ENCODE measurements around the gene SLC16A4. TPM values are rescaled to one million over a fixed set of nuclear protein-coding genes. Genes with fewer than 3 reads are reported as not detected.

The SLC16A4 gene
- total RNA-seq, 4 donors from 2014 or later, result 0.21 to 1.6 (median 0.89) TPM

- DNase-seq (ENCODE audit: low spot score in 2 of 2), result no peak
- H3K4me3 ChIP-seq (ENCODE audit: low read depth, poor library complexity, severe bottlenecking), result no peak overlapping the region
- no peak for TF ChIP-seq POLR2A (IDR thresholded peaks at IDR 0.05)
- TF ChIP-seq CTCF (IDR thresholded peaks at IDR 0.05), result no peak
- intact Hi-C loops (cut with DNase I; ENCODE audit: low total_unique reads), result no loop called here
- 27 to 39% methylated on average over 1 of the region's 1 CpG for WGBS, 2 donors
Observed at GRCh38 chr1:110336300-110337039, 54.4 kb downstream of the SLC16A4 start.

DNA sequence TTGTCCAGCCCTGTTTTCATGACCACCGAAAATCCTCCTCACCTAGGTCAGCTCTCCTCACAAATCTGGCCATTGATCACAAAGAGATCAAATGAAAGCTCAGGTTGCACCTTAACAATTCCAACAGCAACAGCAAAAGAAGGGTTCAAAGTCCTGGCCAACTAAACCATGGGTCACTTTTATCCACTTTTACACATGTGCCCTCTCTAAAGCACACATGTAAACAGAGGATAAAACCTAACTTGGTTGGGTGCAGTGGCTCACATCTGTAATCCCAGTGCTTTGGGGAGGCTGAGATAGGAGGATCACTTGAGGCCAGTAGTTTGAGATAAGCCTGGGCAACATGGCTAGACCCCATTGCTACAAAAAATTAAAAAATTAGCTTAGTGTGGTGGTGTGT, 55.6 kb downstream of the SLC16A4 start:
- no peak overlapping the region for H3K4me3 ChIP-seq (ENCODE audit: low read depth, poor library complexity, severe bottlenecking)
- intact Hi-C loops (cut with DNase I; ENCODE audit: low total_unique reads), result no loop called here
- DNase-seq (ENCODE audit: low spot score in 2 of 2), result no peak
- 95 to 100% methylated on average over 1 of the region's 1 CpG for WGBS, 2 donors
- TF ChIP-seq POLR2A (IDR thresholded peaks at IDR 0.05), result no peak
- no peak for TF ChIP-seq CTCF (IDR thresholded peaks at IDR 0.05)

DNA sequence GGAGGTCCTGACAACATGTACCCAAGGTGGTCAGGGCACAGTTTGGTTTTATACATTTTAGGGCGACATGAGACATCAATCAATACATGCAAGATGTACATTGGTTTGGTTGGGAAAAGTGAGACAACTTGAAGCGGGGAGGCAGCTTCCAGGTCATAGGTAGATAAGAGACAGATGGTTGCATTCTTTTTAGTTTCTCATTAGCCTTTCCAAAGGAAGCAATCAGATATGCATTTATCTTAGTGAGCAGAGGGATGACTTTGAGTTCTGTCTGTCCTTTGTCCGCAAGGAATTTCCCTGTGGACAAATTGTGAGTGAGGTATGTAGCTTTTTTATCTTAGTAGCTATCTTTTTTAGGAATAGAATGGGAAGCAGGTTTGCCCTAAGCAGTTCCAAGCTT, 62.1 kb downstream of the SLC16A4 start:
- H3K4me3 ChIP-seq (ENCODE audit: low read depth, poor library complexity, severe bottlenecking), result no peak overlapping the region
- intact Hi-C loops (cut with DNase I; ENCODE audit: low total_unique reads), result no loop called here
- TF ChIP-seq CTCF (IDR thresholded peaks at IDR 0.05), result no peak
- TF ChIP-seq POLR2A (IDR thresholded peaks at IDR 0.05), result no peak
- 90 to 96% methylated on average over 3 of the region's 3 CpGs for WGBS, 2 donors
- no peak for DNase-seq (ENCODE audit: low spot score in 2 of 2)

DNA sequence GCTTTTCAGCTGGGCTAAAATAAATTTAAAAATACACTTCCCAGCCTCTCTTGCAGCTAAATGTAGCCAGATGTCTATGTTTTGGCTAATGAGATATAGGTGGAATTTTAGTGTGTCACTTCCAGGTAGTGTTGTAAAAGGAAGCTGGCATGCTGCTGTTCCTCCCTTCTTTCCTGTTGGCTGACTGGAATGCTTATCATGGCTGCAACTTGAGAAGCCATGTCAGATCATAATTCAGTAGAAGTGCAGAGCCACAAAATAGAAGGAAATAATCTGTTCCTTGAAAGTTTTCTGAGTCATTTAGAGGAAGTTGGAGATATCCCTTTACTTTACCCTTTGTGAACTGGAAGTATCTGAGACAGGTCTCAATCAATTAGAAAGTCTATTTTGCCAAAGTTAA, 62.6 kb downstream of the SLC16A4 start:
- TF ChIP-seq POLR2A (IDR thresholded peaks at IDR 0.05), result no peak
- no peak for TF ChIP-seq CTCF (IDR thresholded peaks at IDR 0.05)
- intact Hi-C loops (cut with DNase I; ENCODE audit: low total_unique reads), result no loop called here
- no peak for DNase-seq (ENCODE audit: low spot score in 2 of 2)
- no peak overlapping the region for H3K4me3 ChIP-seq (ENCODE audit: low read depth, poor library complexity, severe bottlenecking)

- no peak for DNase-seq (ENCODE audit: low spot score in 2 of 2)
- intact Hi-C loops (cut with DNase I; ENCODE audit: low total_unique reads), result no loop called here
- no peak overlapping the region for H3K4me3 ChIP-seq (ENCODE audit: low read depth, poor library complexity, severe bottlenecking)
- WGBS, 2 donors, result 64 to 65% methylated on average over 1 of the region's 1 CpG
- TF ChIP-seq CTCF (IDR thresholded peaks at IDR 0.05) (no peak), POLR2A (IDR thresholded peaks at IDR 0.05) (no peak)
Observed at GRCh38 chr1:110326826-110327225, 64.0 kb downstream of the SLC16A4 start.

- intact Hi-C loops (cut with DNase I; ENCODE audit: low total_unique reads), result no loop called here
- H3K4me3 ChIP-seq (ENCODE audit: low read depth, poor library complexity, severe bottlenecking), result no peak overlapping the region
- WGBS, 2 donors, result 93 to 94% methylated on average over 1 of the region's 1 CpG
- TF ChIP-seq CTCF (IDR thresholded peaks at IDR 0.05), result no peak
- no peak for TF ChIP-seq POLR2A (IDR thresholded peaks at IDR 0.05)
- DNase-seq (ENCODE audit: low spot score in 2 of 2), result no peak
Observed at GRCh38 chr1:110324667-110325066, 66.2 kb downstream of the SLC16A4 start.

Data from lower leg skin (tissue), 4 donors.